ENCODE results near the gene LYRM2.
"Not testable (repeated sequence)": the region's sequence is repeated elsewhere in the genome, so short reads cannot be mapped to it uniquely, and the experiment has no call there.

LYRM2 gene

GRCh38 chr6:89643406-89643805, 4.9 kb upstream of the LYRM2 start:
- H3K9me2 ChIP-seq (replicated peaks; ENCODE audit: insufficient read depth, low read length) = no peaks in the 10 kb centered on the region

DNA sequence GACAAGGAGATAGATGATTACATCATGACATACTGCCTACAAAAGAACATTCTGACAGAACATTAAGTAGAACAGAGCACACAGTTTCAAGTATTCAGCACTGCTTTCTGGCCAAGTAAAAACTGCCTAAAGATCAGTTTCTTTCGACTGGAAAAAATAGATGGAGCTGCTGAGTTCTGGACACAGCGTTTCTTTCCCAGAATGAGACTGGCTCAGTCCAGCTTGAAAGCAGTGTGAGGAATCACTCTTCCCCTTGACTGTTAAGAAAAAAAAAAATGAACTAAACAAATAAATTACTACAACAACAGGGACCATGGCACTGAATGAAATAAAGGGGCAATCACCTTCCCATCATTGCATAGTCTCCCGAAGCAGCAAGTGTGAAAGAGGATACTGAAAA, 4.4 kb upstream of the LYRM2 start:
- peaks cover 10% of the 10 kb centered on the region for H3F3A ChIP-seq (ENCODE audit: insufficient read depth)
- H3K9me2 ChIP-seq (replicated peaks; ENCODE audit: insufficient read depth, low read length) = no peaks in the 10 kb centered on the region
- H3K27ac ChIP-seq (ENCODE audit: low read depth, low read length) = no peak overlapping the region
- H3K4me2 ChIP-seq (ENCODE audit: low read depth, low read length, poor library complexity, severe bottlenecking) = no peak overlapping the region
- H3K36me3 ChIP-seq (ENCODE audit: low read length) = peaks cover 13% of the 10 kb centered on the region; the same call in 1 of the 2 replicates
- peaks cover 19% of the 10 kb centered on the region; the same call in 1 of the 2 replicates for H3K79me2 ChIP-seq (ENCODE audit: insufficient read depth, low read length)
- H2AFZ ChIP-seq (ENCODE audit: low read depth, low read length, severe bottlenecking) = no peak overlapping the region
- no peaks in the 10 kb centered on the region for H3K27me3 ChIP-seq (ENCODE audit: low read length)
- no peak overlapping the region for H3K9ac ChIP-seq (ENCODE audit: low read length)
- no peaks in the 10 kb centered on the region for H4K20me1 ChIP-seq (ENCODE audit: low read depth, low read length)
- no peaks in the 10 kb centered on the region for H3K9me3 ChIP-seq (ENCODE audit: insufficient read depth, low read length)
- H3K4me3 ChIP-seq (ENCODE audit: insufficient read depth, low read length, poor library complexity, severe bottlenecking) = no peak overlapping the region
- TF ChIP-seq EZH2phosphoT487 (conservative IDR thresholded peaks at IDR 0.05; ENCODE audit: low read length) = no peak
- no peak for TF ChIP-seq CTCF (IDR thresholded peaks at IDR 0.05; ENCODE audit: insufficient read depth, low read length, poor library complexity, severe bottlenecking)

More at GRCh38 chr6:89643406-89643805, 4.9 kb upstream of the LYRM2 start:
- TF ChIP-seq CTCF (IDR thresholded peaks at IDR 0.05; ENCODE audit: insufficient read depth, low read length, poor library complexity, severe bottlenecking) = no peak
- TF ChIP-seq EZH2phosphoT487 (conservative IDR thresholded peaks at IDR 0.05; ENCODE audit: low read length) = no peak
- H3K4me3 ChIP-seq (ENCODE audit: insufficient read depth, low read length, poor library complexity, severe bottlenecking) = no peak overlapping the region
- peaks cover 13% of the 10 kb centered on the region; the same call in 1 of the 2 replicates for H3K36me3 ChIP-seq (ENCODE audit: low read length)
- peaks cover 8% of the 10 kb centered on the region for H3F3A ChIP-seq (ENCODE audit: insufficient read depth)
- H3K4me2 ChIP-seq (ENCODE audit: low read depth, low read length, poor library complexity, severe bottlenecking) = no peak overlapping the region
- H3K9ac ChIP-seq (ENCODE audit: low read length) = no peak overlapping the region
- no peak overlapping the region for H3K27ac ChIP-seq (ENCODE audit: low read depth, low read length)
- H4K20me1 ChIP-seq (ENCODE audit: low read depth, low read length) = no peaks in the 10 kb centered on the region
- peaks cover 16% of the 10 kb centered on the region; the same call in 1 of the 2 replicates for H3K79me2 ChIP-seq (ENCODE audit: insufficient read depth, low read length)
- H3K27me3 ChIP-seq (ENCODE audit: low read length) = no peaks in the 10 kb centered on the region
- no peaks in the 10 kb centered on the region for H3K9me3 ChIP-seq (ENCODE audit: insufficient read depth, low read length)
- no peak overlapping the region for H2AFZ ChIP-seq (ENCODE audit: low read depth, low read length, severe bottlenecking)

DNA sequence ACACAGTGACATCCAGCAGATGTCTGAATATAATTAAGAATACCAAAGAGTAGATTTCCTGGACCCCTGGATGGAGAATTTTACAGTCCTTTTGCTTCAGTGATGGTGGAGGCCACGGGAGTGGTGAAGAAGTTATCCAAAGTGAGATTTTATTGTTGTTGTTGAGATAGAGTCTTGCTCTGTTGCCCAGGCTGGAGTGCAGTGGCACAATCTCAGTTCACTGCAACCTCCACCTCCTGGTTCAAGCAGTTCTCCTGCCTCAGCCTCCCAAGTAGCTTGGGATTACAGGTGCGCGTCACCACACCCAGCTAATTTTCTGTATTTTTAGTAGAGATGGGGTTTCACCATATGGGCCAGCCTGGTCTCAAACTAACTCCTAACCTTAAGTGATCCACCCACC, 3.0 kb upstream of the LYRM2 start:
- H3K4me2 ChIP-seq (ENCODE audit: low read depth, low read length, poor library complexity, severe bottlenecking); H4K20me1 ChIP-seq (ENCODE audit: low read depth, low read length); H3K27ac ChIP-seq (ENCODE audit: low read depth, low read length); H3K9me2 ChIP-seq (replicated peaks; ENCODE audit: insufficient read depth, low read length); H3K9me3 ChIP-seq (ENCODE audit: insufficient read depth, low read length); H2AFZ ChIP-seq (ENCODE audit: low read depth, low read length, severe bottlenecking); H3K27me3 ChIP-seq (ENCODE audit: low read length); H3K4me3 ChIP-seq (ENCODE audit: insufficient read depth, low read length, poor library complexity, severe bottlenecking); H3K9ac ChIP-seq (ENCODE audit: low read length): not testable (repeated sequence)
- peaks cover 14% of the 10 kb centered on the region for H3F3A ChIP-seq (ENCODE audit: insufficient read depth)
- H3K79me2 ChIP-seq (ENCODE audit: insufficient read depth, low read length) = peaks cover 24% of the 10 kb centered on the region; the same call in 1 of the 2 replicates
- peaks cover 21% of the 10 kb centered on the region for H3K36me3 ChIP-seq (ENCODE audit: low read length)

- no peak overlapping the region for H3K27ac ChIP-seq (ENCODE audit: low read depth, low read length)
- peaks cover 14% of the 10 kb centered on the region for H3F3A ChIP-seq (ENCODE audit: insufficient read depth)
- no peaks in the 10 kb centered on the region for H3K9me3 ChIP-seq (ENCODE audit: insufficient read depth, low read length)
- H3K79me2 ChIP-seq (ENCODE audit: insufficient read depth, low read length) = peaks cover 24% of the 10 kb centered on the region; the same call in 1 of the 2 replicates
- H4K20me1 ChIP-seq (ENCODE audit: low read depth, low read length) = no peaks in the 10 kb centered on the region
- TF ChIP-seq CTCF (IDR thresholded peaks at IDR 0.05; ENCODE audit: insufficient read depth, low read length, poor library complexity, severe bottlenecking) = no peak
- no peak for TF ChIP-seq EZH2phosphoT487 (conservative IDR thresholded peaks at IDR 0.05; ENCODE audit: low read length)
- H3K9ac ChIP-seq (ENCODE audit: low read length) = no peak overlapping the region
- no peaks in the 10 kb centered on the region for H3K9me2 ChIP-seq (replicated peaks; ENCODE audit: insufficient read depth, low read length)
- H3K4me3 ChIP-seq (ENCODE audit: insufficient read depth, low read length, poor library complexity, severe bottlenecking) = no peak overlapping the region
- H2AFZ ChIP-seq (ENCODE audit: low read depth, low read length, severe bottlenecking) = no peak overlapping the region
- no peak overlapping the region for H3K4me2 ChIP-seq (ENCODE audit: low read depth, low read length, poor library complexity, severe bottlenecking)
- H3K36me3 ChIP-seq (ENCODE audit: low read length) = peaks cover 21% of the 10 kb centered on the region
- no peaks in the 10 kb centered on the region for H3K27me3 ChIP-seq (ENCODE audit: low read length)
Observed at GRCh38 chr6:89640804-89641203, 2.3 kb upstream of the LYRM2 start.

All from SU-DHL-6 (cell line).